Prostate gland (tissue), 2 donors: ENCODE data around the gene MUSK.

Source experiments
- CTCF ChIP-seq, 4 experiments: fragments of 200-600 bp in 2 of 4; fragments of 450-650 bp in 2 of 4; sonication (generic) in 2 of 4; IDR thresholded peaks; 1 replicate in 3 of 4; 2 replicates in 1 of 4; pipeline ENCODE4 v1.5.1; 2016 to 2019; ENCODE audit warnings: antibody characterized with exemption in 4 of 4, mild to moderate bottlenecking in 2 of 4, moderate library complexity in 2 of 4
- POLR2A ChIP-seq: fragments of 450-650 bp; IDR thresholded peaks from one replicate; pipeline ENCODE4 v1.6.1; 2016; ENCODE audit warnings: antibody characterized with exemption, mild to moderate bottlenecking

GRCh38 chr9:110635589-110635988 is 33.0 kb upstream of the MUSK start:
- TF ChIP-seq CTCF (IDR thresholded peaks at IDR 0.05) = no peak
- no peak for TF ChIP-seq POLR2A
